Activated B cell treated with CpG ODN at 0.5 μM for 24 hours (primary cell): Measurements from ENCODE around the gene KCNQ1. TPM values are rescaled to one million over a fixed set of nuclear protein-coding genes. Genes with fewer than 3 reads are reported as not detected.

ENCODE experiments used
- ATAC-seq: fragments of 200-7000 bp; cut with Tn5 transposase; one replicate; pipeline ENCODE4 v1.10.0; 2021; ENCODE audit warnings: low read depth, mild to moderate bottlenecking, moderate library complexity
- CTCF ChIA-PET: fragments of 350-600 bp; sonication (Branson Sonifier 250); formaldehyde crosslinking; loops from one replicate; lab custom pipeline; 2021; ENCODE audit warnings: antibody characterized with exemption; lab: Charles Lee
- POLR2A ChIA-PET: fragments of 350-600 bp; sonication (Branson Sonifier 250); formaldehyde crosslinking; loops from one replicate; lab custom pipeline; 2021; ENCODE audit warnings: antibody characterized with exemption; lab: Charles Lee
- DNase-seq: peaks from one replicate; pipeline ENCODE4 v3.0.0; 2022
- H3K27ac Mint-ChIP-seq: one replicate; pipeline ENCODE4 v1.8.0; 2020; ENCODE audit warnings: mixed read lengths
- H3K27me3 Mint-ChIP-seq: one replicate; pipeline ENCODE4 v1.8.0; 2021; ENCODE audit warnings: mixed read lengths
- H3K36me3 Mint-ChIP-seq: one replicate; pipeline ENCODE4 v1.8.0; 2021; ENCODE audit warnings: low read depth, mixed read lengths
- H3K4me1 Mint-ChIP-seq: one replicate; pipeline ENCODE4 v1.8.0; 2021; ENCODE audit warnings: mixed read lengths
- H3K4me3 Mint-ChIP-seq: one replicate; pipeline ENCODE4 v1.8.0; 2020; ENCODE audit warnings: mild to moderate bottlenecking, mixed read lengths
- H3K9me3 Mint-ChIP-seq: one replicate; pipeline ENCODE4 v1.8.0; 2020; ENCODE audit warnings: mixed read lengths
- CTCF ChIP-seq: fragments of 200-600 bp; IDR thresholded peaks from one replicate; pipeline ENCODE4 v1.8.0; 2022; ENCODE audit warnings: antibody characterized with exemption, mild to moderate bottlenecking
- intact Hi-C: fragments of 100-400 bp; cut with micrococcal nuclease; formaldehyde crosslinking; loops from one replicate; pipeline ENCODE4 v1.15.1; 2024
- total RNA-seq: library from RNA; stranded (reverse); gene quantifications from 2 replicates; pipeline ENCODE4 v1.2.3, GENCODE V29; 2022

The KCNQ1 gene
- total RNA-seq, 1 donor from 2014 or later = 6.5 TPM

DNA sequence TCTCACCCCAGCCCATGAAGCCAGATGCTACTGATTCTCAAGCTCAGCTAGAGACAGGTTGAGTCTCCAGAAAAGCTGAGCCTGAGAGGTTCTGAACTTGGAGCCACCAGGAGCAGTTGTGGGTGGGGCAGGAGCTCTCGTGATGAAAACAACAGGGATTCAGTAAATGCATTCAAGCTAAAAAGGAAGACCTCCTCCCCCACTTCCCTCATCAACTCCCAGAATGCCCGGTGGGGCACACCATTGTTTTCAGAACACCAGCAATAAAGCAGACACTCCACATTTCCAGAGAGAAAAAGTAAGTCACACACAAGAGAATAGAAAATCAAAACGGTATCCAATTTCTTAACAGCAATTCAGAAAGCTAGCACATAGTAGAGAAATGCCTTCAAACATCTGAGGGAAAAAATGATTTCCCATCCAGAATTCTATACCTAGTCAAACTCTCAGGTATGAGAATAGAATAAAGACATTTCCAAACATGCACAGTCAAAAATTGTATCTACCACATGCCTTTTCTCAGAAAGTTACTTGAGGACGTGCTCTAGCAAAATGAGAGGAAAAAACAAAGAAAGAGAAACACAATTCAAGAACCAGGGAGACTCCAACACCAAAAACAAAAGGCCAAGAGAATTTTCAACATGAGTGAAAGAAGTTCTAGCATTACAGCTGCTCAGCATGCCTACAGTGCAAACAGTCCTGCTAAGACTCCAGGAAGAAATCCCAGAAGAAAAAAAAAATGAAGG is 383.9 kb downstream of the KCNQ1 start:
- Mint-ChIP-seq H3K4me1 (no peaks in the 10 kb centered on the region), H3K27ac (no peak overlapping the region), H3K36me3 (peaks cover 12% of the 10 kb centered on the region), H3K4me3 (no peak overlapping the region), H3K9me3 (peaks cover 21% of the 10 kb centered on the region), H3K27me3 (no peaks in the 10 kb centered on the region)
- POLR2A ChIA-PET = no interaction called here
- CTCF ChIA-PET = no interaction called here
- no peak for DNase-seq
- no peak for ATAC-seq
- TF ChIP-seq CTCF = no peak
- intact Hi-C loops = no loop called here

DNA sequence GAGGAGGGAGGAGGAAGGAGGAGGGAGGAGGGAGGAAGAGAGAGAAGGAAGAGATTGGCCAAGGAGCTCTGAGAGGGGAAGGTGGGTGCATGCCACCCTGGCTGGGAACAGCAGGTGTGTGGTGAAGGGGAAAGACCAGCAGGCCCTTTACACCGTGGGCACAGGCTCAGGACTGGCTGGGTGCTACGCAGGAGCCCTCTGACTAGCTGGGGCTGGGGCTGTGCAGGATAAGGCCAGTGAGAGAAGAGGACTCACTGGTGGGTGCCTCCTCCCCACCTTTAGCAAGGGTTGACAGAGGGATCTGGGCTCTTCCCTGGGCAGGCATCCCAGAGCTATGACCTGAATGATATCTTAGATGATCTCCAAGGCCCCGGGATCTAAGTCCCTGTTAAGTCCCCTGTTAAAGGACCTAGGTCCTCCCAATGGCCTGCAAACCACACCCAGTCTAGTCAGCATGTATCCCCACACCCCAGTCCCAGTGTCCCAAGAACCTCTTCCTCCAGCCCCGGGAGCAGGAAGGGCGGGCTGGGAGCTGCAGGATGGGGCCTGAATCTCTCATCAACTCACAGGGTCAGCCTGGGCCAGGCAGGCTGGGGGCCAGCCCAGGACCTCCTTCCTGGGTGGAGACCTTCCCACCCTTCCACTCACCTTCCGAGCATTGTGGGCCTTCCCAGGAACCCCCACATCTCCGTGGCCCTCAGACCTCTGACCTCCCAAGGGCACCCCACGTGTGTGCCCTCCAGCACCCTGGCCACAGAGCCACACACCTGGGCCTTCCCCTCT is 385.4 kb downstream of the KCNQ1 start:
- DNase-seq (no peak), ATAC-seq (no peak)
- Mint-ChIP-seq H3K27me3 (no peaks in the 10 kb centered on the region), H3K27ac (no peak overlapping the region), H3K9me3 (peaks cover 21% of the 10 kb centered on the region), H3K4me1 (no peaks in the 10 kb centered on the region), H3K36me3 (peaks cover 12% of the 10 kb centered on the region), H3K4me3 (no peak overlapping the region)
- intact Hi-C loops = no loop called here
- POLR2A ChIA-PET = no interaction called here
- CTCF ChIA-PET = no interaction called here
- TF ChIP-seq CTCF = no peak

- Mint-ChIP-seq H3K27ac (no peak overlapping the region), H3K27me3 (no peaks in the 10 kb centered on the region), H3K36me3 (peaks cover 12% of the 10 kb centered on the region), H3K9me3 (peaks cover 21% of the 10 kb centered on the region), H3K4me3 (no peak overlapping the region), H3K4me1 (no peaks in the 10 kb centered on the region)
- ChIA-PET POLR2A (no interaction called here), CTCF (no interaction called here)
- ATAC-seq (no peak), DNase-seq (no peak)
- TF ChIP-seq CTCF = no peak
- intact Hi-C loops = no loop called here
These were observed 386.1 kb downstream of the KCNQ1 start for GRCh38 chr11:2830886-2831285.

DNA sequence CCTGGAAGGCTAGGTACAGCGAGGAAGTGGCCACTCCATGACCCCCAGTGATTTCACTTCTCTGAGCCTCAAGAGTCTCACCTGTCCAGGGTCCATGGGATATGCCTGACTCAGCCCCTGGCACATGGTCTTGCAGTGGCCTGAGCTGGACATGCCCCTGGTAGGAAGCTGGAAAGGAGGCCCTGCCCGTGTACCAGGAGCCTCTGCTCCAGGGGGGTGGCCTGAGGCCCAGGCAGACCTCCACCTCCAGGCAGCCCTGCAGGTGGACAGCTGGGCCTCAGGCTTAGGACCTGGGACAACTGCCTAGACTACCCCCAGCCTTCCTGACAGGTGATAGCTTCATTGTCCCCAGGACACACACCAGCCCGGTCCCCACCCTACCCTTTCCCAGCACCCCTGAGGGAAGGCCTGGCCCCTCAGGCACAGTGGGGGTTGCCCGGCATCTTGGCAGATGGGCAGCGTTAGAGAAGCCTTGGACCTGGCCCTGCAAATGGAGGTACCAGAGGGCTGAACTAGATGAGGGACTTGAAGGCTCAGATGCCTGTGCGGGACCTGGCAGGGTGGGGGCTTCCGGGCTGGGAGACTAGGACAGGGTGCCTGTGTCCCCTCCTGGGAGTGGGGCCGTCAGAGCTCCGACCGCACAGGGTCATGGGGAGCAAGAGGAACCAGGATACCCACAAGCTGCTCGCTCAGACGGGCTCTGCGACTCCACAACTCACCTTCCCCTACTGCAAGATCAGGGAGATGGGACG is 387.1 kb downstream of the KCNQ1 start:
- Mint-ChIP-seq H3K36me3 (peaks cover 12% of the 10 kb centered on the region), H3K27ac (no peak overlapping the region), H3K9me3 (peaks cover 20% of the 10 kb centered on the region), H3K4me3 (no peak overlapping the region), H3K27me3 (no peaks in the 10 kb centered on the region), H3K4me1 (no peaks in the 10 kb centered on the region)
- intact Hi-C loops = no loop called here
- CTCF ChIA-PET = no interaction called here
- POLR2A ChIA-PET = no interaction called here
- DNase-seq = no peak
- no peak for TF ChIP-seq CTCF
- no peak for ATAC-seq

- DNase-seq (no peak), ATAC-seq (no peak)
- ChIA-PET CTCF (no interaction called here), POLR2A (no interaction called here)
- Mint-ChIP-seq H3K27ac (no peak overlapping the region), H3K4me3 (no peak overlapping the region), H3K36me3 (peaks cover 12% of the 10 kb centered on the region), H3K4me1 (no peaks in the 10 kb centered on the region), H3K27me3 (no peaks in the 10 kb centered on the region), H3K9me3 (peaks cover 19% of the 10 kb centered on the region)
- TF ChIP-seq CTCF = no peak
- intact Hi-C loops = no loop called here
These were observed 387.8 kb downstream of the KCNQ1 start for GRCh38 chr11:2832533-2833020.
